SIG-M5 (cell line): ENCODE data around the gene NAT14.
A peak's percentile ranks its signal among the peaks of the same experiment; 100 is the strongest.

Experiments
- DNase-seq: peaks from one replicate; lab custom pipeline; 2025; lab: John Stamatoyannopoulos, UW

The NAT14 gene

DNA sequence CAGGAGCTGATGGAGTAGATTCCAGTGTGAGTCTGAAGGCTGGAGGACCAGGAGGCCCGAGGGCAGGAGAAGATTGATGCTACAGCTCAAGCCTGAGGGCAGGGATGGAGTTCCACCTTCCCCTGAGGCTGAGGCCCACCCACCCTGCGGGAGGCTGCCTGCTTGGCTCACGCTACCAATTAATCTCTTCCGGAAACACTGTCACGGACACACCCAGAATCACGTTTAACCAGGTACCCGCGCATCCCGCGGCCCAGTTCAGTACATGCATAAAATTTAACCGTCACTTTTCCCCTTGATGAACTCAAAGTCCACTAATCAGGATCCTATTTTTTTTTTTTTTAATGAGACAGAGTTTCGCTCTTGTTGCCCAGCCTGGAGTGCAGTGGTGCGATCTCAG is 13.7 kb upstream of the NAT14 start:
- no peak for DNase-seq

DNA sequence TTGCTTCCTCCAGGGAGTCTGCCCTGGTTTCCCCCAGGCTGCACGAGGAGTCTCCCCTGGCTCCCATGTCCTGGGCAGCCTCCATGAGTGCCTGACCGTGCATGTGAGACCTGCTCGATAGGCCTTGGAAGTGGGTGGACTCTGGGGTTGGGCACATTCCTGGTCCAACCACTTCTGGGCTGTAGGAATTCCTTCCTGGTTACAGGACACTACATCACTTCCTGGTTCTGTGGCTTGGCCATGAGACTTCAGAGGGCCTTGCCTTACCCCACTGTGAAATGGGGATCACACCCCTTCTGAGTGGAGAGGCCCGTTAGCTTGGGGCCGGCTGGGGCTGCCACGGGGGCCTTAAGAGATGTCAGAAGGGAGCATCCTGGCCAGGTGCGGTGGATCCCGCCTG is 12.5 kb upstream of the NAT14 start:
- no peak for DNase-seq

DNA sequence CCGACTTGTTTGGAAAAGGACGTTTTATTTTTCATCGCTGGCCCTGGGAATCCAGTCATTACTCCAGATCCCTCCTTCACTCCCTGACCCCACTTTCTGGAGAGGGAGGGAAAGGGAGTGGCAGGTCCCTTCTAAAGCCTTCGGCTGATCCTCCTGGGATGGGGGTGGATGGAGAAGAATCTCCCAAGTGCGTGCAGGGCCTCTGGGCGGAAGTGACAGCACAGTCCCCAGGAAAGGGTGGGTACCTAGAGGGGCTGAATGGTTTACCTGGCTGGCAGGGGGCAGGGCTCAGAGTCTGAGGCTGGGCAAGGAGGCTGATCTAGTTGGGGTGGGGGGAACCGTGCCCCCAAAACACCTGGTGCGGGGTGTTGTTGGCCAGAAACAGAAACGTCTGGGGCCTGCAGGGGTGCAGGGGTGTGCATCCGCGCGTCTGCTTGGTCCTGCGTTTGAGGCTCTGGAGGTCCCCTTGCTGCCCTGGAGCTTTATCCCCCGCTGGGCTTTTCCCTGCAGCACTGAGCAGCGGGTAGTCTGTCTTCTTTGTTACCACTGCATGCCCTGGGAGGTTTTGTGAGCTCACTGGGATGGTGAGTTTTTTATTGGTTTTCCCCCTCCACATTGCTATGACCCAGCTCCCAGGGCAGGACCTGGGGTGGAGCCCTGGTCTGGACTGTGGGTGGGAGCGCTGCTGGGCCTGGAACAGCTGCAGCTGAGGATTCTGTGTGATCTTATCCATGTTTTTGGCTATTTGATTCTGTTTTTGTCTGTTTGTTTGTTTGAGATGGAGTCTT is 11.6 kb upstream of the NAT14 start:
- DNase-seq, result no peak

DNA sequence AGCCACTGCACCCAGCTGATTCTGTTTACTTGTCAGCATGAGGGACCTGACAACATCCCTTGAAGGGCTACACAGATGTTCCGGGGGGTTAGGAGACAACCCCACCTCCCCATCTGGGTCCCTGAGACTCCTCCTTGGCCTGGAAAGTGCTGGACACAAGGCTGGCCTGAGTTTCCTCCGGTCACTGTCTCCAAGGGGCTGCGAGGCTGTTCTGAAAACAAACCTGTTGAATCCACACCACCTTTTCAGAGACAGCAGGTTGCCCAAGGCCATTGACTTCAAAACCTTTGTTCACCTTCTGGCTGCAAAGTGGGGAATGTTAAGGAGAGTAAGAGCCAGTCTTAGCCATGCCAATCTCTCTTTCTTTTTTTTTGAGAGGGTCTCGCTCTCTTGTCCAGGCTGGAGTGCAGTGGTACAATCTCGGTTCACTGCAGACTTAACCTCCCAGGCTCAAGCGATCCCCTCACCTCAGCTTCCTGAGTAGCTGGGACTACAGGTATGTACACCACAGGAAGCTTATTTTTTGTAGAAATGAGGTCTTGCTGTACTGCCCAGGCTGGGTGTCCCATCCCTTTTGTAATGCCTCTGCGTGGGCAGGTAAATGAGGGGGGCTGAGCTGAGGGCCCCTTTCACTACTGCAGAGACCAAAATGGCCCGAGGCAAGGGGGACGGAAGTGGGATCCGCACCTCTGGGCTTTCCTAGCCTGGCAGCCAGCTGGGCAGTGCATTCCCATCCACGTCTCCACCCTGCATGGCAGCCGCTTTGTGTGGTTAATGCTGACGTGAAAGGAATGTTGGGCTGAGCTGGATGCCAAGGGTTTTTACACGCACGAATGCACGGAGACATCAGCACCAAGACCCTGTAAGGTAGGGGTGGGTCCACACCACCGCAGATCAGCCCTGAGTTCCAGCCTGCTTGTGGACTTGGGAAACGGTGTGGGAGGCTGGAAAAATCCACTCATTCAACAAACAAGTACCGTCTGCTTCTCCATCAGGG is 10.4 kb upstream of the NAT14 start:
- no peak for DNase-seq

DNA sequence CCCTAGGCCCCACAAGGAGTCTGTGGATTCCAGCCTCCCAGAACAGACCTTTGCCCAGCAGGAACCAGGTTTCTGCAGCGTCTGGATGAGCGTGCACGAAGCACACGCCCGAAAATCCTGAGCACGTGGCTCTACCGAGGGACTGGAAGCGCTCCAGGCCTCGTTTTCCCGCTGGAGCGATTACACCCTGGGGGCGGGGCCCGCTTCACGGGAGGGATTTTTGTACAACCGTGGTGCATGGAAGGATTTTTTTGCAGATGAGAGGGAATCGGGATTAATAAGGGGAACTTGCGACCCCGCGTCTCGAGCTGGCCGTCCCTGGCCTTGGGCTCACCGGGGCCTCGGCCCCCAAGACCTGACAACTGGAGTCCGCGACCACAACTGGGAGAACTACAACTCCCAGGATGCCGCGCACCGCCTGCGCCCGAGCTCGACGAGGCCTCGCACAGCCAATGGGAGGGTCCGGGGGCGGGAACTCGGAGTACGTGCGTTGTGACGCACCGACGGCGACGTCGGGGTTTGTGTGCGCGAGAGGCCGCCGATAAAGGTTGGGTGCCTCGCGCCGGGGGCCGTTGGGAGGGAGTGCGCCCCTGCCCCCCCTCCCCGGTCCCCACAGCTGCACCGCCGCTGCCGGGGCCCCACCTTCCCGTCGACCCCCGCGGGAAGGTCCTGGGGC is 8.8 kb upstream of the NAT14 start, which contains the start of gene ZNF628:
ZNF628 (plus strand) TSS at position 518 of the 676 bp plus-strand sequence. CDS start 3,294 bp downstream, outside the sequence.
- peak; percentile 61 for DNase-seq

DNA sequence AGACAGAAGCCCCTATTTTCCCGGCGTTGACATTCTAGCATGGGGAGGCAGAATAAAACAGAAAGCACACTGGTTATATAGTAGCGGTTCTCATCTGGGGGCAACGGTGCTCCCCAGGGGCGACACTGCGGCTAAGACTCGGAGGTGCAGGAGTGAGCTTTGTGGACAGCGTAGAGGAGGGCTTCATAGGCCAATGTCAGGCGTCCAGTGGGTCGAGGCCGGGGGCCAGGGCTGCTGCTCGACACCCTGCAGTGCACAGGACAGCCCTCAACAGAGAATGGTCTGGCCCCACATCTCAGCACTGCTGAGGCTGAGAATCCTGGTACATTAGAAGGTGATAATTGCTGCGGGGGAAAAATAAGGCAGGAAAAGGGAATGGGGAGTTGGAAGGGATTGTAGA is 7.1 kb upstream of the NAT14 start:
- no peak for DNase-seq

DNA sequence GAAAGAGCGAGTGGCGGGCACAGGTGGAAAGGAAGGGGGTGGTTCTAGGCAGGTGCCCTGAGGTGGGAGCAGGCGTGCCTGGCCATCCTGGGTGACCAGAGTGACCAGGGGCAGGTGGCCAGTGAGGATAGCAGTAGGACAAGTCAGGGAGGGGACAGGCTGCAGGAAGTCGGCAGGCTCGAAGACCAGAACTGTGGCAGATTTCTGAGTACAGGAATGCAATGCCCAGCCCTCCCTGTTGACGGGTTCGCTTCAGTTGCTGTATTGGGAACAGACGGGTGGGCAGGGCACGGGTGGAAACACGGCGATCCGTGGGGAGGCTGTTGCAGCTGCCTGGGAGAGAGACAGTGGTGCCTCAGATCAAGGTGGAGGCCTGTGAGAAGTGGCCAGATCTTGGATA is 6.6 kb upstream of the NAT14 start:
- DNase-seq, result no peak

DNA sequence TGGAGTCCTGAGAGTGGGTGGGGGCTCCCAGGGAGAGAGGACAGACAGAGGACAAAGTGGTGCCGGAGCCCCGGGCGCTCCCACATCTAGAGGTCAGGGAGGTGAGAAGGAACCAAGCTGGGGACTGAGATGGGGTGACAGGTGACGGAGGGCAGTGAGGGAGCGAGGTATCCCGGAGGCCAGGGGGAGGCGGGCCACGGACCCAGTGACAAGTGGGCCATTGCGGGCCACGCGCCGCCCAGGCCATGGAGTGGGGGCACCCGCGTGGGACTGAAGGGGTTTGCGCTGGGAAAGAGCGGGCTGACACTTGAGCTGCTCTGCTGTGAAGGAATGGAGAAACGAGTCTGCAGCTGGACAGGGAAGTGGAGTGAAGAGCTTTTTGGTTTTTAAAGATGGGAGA is 5.9 kb upstream of the NAT14 start:
- no peak for DNase-seq

DNA sequence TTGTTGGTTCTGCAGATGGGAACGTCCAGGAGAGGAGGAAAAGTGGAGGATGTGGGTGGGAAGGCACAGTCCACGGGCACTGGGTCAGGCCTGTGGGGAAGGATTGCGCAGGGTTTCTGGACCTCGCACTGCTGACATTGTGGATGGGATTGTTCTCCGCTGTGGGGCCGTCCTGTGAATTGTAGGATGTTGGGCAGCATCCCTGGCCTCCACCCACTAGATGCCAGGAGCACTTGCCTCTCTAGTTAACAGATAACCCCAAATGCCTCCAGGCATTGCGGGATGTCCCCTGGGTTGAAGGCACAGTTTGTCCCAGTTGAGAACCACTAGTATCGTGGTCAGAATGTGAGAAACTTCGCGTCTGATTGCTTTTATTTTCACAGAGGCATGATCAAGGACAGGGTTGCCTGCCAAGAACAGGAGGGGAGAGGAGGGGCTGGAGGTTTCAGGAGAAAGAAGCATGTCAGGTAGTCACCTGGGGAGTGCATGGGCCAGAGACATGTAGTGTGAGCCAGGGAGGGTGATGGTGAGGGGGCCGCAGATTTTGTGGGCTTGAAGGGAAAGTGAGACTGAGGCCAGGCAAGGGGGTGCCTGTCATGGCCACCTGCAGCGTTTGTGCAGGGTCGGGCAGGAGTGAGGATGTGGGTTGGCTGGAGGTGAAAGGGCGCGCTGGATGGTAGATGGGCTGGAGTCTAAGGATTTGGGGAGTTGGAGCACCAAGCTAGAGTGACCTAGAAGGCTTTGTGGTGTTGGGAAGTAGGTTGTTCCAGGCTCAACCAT is 5.3 kb upstream of the NAT14 start:
- DNase-seq, result no peak

DNA sequence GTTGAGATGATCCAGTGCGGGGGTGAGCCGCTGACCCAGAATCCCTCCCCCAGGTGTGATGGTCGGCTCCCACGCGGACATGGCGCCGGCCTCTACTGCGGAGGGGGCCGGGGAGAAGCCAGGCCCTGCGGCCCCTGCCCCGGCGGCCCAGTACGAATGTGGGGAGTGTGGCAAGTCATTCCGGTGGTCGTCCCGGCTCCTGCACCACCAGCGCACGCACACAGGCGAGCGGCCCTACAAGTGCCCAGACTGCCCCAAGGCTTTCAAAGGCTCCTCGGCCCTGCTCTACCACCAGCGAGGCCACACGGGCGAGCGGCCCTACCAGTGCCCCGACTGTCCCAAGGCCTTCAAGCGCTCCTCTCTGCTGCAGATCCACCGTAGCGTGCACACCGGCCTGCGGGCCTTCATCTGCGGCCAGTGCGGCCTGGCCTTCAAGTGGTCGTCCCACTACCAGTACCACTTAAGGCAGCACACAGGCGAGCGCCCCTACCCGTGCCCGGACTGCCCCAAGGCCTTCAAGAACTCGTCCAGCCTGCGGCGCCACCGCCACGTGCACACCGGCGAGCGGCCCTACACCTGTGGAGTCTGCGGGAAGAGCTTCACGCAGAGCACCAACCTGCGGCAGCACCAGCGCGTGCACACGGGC is 3.7 kb upstream of the NAT14 start:
- no peak for DNase-seq

DNA sequence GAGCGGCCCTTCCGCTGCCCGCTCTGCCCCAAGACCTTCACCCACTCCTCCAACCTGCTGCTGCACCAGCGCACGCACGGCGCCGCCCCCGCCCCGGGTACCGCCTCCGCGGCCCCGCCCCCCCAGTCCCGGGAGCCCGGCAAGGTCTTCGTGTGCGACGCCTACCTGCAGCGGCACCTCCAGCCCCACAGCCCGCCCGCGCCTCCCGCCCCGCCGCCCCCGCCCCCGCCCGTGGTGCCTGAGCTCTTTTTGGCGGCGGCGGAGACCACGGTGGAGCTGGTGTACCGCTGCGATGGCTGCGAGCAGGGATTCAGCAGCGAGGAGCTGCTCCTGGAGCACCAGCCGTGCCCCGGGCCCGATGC is 3.2 kb upstream of the NAT14 start:
- no peak for DNase-seq

DNA sequence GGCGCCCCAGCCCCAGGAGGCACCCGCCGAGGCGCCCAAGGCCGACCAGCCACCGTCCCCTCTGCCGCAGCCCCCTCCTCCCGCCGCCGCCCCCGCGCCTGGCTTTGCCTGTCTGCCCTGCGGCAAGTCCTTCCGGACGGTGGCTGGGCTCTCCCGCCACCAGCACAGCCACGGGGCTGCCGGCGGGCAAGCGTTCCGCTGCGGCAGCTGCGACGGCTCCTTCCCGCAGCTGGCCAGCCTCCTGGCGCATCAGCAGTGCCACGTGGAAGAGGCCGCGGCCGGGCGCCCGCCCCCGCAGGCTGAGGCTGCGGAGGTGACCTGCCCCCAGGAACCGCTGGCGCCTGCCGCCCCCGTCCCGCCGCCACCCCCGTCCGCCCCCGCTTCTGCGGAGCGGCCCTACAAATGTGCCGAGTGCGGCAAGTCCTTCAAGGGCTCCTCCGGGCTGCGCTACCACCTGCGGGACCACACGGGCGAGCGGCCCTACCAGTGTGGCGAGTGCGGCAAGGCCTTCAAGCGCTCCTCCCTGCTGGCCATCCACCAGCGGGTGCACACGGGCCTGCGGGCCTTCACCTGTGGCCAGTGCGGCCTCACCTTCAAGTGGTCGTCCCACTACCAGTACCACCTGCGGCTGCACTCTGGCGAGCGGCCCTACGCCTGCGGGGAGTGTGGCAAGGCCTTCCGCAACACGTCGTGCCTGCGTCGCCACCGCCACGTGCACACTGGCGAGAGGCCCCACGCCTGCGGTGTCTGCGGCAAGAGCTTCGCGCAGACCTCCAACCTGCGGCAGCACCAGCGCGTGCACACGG is 2.6 kb upstream of the NAT14 start:
- no peak for DNase-seq

DNA sequence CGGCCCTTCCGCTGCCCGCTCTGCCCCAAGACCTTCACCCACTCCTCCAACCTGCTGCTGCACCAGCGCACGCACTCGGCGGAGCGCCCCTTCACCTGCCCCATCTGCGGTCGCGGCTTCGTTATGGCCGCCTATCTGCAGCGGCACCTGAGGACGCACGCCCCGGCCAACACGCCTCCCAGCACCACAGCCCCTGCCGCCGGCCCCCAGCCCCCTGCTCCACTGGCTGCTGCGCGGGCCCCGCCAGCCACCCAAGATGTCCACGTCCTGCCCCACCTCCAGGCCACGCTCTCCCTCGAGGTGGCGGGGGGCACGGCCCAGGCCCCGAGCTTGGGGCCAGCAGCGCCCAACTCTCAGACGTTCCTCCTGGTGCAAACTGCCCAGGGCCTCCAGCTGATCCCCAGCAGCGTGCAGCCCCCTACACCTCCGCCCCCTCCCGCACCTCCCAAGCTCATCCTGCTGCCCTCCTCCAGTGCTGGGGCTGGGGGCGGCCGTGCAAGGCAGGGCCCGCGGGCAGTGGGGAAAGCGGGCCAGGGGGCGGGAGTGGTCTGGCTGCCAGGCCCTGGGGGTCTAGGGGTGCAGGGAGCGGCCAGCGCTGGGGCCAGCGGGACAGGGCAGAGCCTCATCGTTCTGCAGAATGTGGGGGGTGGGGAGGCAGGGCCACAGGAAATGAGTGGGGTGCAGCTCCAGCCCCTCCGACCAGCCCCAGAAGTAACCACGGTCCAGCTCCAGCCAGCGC is 1.9 kb upstream of the NAT14 start:
- DNase-seq, result no peak

DNA sequence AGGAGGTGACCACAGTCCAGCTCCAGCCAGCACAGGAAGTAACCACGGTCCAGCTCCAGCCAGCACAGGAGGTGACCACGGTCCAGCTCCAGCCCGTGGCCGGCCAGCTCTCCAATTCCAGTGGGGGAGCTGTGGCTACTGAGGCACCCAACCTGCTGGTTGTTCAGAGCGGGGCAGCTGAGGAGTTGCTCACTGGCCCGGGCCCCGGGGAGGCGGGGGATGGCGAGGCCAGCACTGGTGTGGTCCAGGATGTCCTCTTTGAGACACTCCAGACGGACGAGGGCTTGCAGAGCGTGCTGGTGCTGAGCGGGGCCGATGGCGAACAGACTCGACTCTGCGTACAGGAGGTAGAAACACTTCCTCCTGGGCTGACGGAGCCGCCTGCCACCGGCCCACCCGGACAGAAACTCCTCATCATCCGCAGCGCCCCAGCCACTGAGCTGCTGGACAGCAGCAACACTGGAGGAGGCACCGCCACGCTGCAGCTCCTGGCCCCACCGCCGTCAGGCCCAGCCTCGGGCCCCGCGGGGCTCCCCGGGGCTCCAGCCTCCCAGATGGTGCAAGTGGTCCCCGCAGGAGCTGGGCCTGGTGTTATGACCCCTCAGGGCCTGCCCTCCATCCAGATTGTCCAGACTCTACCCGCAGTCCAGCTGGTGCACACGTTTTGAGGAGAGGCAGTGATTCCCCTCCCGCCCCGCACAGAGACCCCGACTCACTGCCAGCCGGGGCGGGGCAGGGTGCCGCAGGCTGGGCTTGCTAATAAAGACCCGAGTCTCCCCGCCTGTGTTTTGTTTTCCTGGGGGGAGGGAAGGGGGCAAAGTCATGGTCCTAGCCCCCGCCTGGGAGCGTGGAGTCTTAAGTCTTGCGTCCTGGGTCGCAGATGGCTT is 1.0 kb upstream of the NAT14 start:
- no peak for DNase-seq

DNA sequence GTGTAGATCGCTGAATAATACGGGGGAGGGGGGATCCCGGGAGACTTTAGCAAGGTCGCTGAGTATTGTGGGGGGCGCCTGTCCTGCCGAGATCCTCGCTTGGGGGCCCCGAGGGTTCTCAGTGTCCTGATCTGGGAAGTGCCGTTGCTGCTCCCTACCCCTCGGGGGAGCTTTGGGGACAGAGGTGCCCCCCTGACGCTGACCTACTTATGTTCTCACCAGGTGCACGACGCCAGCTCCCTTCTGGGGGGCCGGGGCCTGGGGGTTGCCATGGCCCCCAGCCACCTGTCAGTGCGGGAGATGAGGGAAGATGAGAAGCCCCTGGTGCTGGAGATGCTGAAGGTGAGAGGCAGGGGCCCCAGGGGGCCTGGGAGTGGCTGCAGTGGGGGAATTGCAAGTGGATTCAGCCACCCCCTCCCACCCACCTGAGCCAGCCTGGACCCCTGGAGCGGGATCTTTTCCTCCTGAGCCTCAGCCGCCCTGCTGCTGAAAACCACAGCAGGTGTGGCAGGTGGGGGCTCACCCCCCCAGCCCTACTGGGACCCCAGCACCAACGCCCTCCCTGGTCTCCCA is 537 bp downstream of the NAT14 start:
- DNase-seq, result no peak

DNA sequence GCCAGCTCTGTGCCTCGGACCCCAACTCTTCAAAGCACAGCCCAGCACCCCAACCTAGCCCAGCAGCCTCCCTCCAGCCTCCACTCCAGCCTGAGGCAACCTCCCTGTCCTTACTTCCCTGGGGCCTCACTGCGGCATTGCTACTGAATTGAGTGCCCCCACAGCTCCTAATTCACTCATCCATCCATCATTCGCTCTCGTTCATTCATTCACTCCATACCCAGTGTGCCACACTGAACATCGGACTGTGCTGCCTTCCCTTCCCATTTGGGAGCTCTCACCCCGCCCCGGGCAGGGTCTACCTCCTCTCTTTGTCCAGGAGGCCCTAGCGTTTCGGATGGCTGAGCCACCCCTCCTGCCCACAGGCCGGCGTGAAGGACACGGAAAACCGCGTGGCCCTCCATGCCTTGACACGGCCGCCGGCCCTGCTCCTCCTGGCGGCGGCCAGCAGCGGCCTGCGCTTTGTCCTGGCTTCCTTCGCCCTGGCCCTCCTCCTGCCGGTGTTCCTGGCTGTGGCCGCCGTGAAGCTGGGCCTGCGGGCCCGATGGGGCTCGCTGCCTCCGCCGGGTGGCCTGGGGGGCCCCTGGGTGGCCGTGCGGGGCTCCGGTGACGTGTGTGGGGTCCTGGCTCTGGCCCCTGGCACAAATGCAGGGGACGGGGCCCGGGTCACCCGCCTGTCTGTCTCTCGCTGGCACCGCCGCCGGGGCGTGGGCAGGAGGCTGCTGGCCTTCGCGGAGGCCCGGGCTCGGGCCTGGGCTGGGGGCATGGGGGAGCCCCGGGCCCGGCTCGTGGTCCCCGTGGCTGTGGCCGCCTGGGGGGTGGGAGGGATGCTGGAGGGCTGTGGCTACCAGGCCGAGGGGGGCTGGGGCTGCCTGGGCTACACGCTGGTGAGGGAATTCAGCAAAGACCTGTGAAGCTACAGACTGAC is 1.3 kb downstream of the NAT14 start:
- no peak for DNase-seq
